MCF 10A (cell line): ENCODE data around the gene TENT4A. TPM values are rescaled to one million over a fixed set of nuclear protein-coding genes. Genes with fewer than 3 reads are reported as not detected.

Source experiments
- BruUV-seq: library from RNA; stranded (reverse); fragments of 400-500 nt; replicated peaks from 2 replicates; lab custom pipeline; 2021; lab: Mats Ljungman, UMichigan
- CTCF ChIA-PET: fragments of 300-600 bp; sonication (Branson Sonifier 250); formaldehyde crosslinking; extraction: SDS; loops from one replicate; lab custom pipeline; 2021; ENCODE audit warnings: antibody characterized with exemption, inconsistent platforms; lab: Yijun Ruan, JAX
- POLR2A ChIA-PET: fragments of 300-600, 350-650 bp; sonication (Branson Sonifier 250); formaldehyde crosslinking; extraction: SDS; loops from one replicate; lab custom pipeline; 2020; ENCODE audit warnings: antibody characterized with exemption, inconsistent platforms; lab: Yijun Ruan, JAX
- DNase-seq: peaks from one replicate; pipeline ENCODE4 v3.0.0-alpha.2; 2018; ENCODE audit not compliant: unreplicated experiment
- H3K27ac Mint-ChIP-seq: one replicate; pipeline ENCODE4 v1.8.0; 2022; ENCODE audit warnings: mild to moderate bottlenecking, low read depth, mixed read lengths; ENCODE audit not compliant: unreplicated experiment
- H3K27me3 Mint-ChIP-seq: one replicate; pipeline ENCODE4 v1.8.0; 2022; ENCODE audit warnings: mixed read lengths; ENCODE audit not compliant: insufficient read depth, unreplicated experiment
- H3K36me3 Mint-ChIP-seq: one replicate; pipeline ENCODE4 v1.8.0; 2022; ENCODE audit warnings: mild to moderate bottlenecking, moderate library complexity, mixed read lengths; ENCODE audit not compliant: insufficient read depth, unreplicated experiment
- H3K4me1 Mint-ChIP-seq: one replicate; pipeline ENCODE4 v1.8.0; 2022; ENCODE audit warnings: mixed read lengths; ENCODE audit not compliant: insufficient read depth, unreplicated experiment
- H3K4me3 Mint-ChIP-seq: one replicate; pipeline ENCODE4 v1.8.0; 2022; ENCODE audit warnings: mild to moderate bottlenecking, moderate library complexity, mixed read lengths; ENCODE audit not compliant: unreplicated experiment
- H3K9me3 Mint-ChIP-seq: one replicate; pipeline ENCODE4 v1.8.0; 2022; ENCODE audit warnings: mixed read lengths; ENCODE audit not compliant: unreplicated experiment
- intact Hi-C: fragments of 100-400 bp; cut with micrococcal nuclease; formaldehyde crosslinking; loops from 2 replicates; pipeline ENCODE4 v1.14.1; 2022
- total RNA-seq: library from RNA; stranded (reverse); gene quantifications from 2 replicates; pipeline ENCODE4 v1.2.3, GENCODE V29; 2022
- TF ChIP-seq, protein P1 (sequence below): fragments of 200-600 bp; IDR thresholded peaks from one replicate; pipeline ENCODE4 v1.8.0; 2022; ENCODE audit warnings: antibody characterized with exemption, mild to moderate bottlenecking; ENCODE audit not compliant: unreplicated experiment

The TENT4A gene
- total RNA-seq, 1 experiment from 2014 or later, result 27.6 TPM

- intact Hi-C loops, result loop anchor here (5.0 to 10.0 kb wide), 3 partner anchors 254 to 457 kb away; partner anchors contain the start of gene MED10
- TF ChIP-seq, protein P1, sequence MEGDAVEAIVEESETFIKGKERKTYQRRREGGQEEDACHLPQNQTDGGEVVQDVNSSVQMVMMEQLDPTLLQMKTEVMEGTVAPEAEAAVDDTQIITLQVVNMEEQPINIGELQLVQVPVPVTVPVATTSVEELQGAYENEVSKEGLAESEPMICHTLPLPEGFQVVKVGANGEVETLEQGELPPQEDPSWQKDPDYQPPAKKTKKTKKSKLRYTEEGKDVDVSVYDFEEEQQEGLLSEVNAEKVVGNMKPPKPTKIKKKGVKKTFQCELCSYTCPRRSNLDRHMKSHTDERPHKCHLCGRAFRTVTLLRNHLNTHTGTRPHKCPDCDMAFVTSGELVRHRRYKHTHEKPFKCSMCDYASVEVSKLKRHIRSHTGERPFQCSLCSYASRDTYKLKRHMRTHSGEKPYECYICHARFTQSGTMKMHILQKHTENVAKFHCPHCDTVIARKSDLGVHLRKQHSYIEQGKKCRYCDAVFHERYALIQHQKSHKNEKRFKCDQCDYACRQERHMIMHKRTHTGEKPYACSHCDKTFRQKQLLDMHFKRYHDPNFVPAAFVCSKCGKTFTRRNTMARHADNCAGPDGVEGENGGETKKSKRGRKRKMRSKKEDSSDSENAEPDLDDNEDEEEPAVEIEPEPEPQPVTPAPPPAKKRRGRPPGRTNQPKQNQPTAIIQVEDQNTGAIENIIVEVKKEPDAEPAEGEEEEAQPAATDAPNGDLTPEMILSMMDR, result no peak
- Mint-ChIP-seq H3K36me3 (peaks cover 78% of the 10 kb centered on the region), H3K27ac (no peak overlapping the region), H3K27me3 (no peaks in the 10 kb centered on the region), H3K4me3 (no peak overlapping the region), H3K9me3 (no peaks in the 10 kb centered on the region), H3K4me1 (no peaks in the 10 kb centered on the region)
- BruUV-seq, result no TSS peak
- no peak for DNase-seq
- ChIA-PET POLR2A (interaction anchor here (0.7 kb wide), 1 partner anchor 410 kb away, joined by 3 read pairs; no protein-coding TSS in a partner anchor), CTCF (interaction anchor here (0.5 to 1.4 kb wide), 4 partner anchors 16 to 74 kb away, joined by 3 to 4 read pairs (median 4); no protein-coding TSS in a partner anchor)
Observed at GRCh38 chr5:6749026-6749716, 35.9 kb downstream of the TENT4A start.

- Mint-ChIP-seq H3K4me1 (no peaks in the 10 kb centered on the region), H3K36me3 (peaks cover 88% of the 10 kb centered on the region), H3K4me3 (no peak overlapping the region), H3K27ac (no peak overlapping the region), H3K9me3 (no peaks in the 10 kb centered on the region), H3K27me3 (no peaks in the 10 kb centered on the region)
- no TSS peak for BruUV-seq
- TF ChIP-seq, protein P1, result no peak
- POLR2A ChIA-PET, result no interaction called here
- no peak for DNase-seq
- CTCF ChIA-PET, result interaction anchor here (0.6 to 1.4 kb wide), 3 partner anchors 15 to 120 kb away, joined by 3 to 4 read pairs (median 4); no protein-coding TSS in a partner anchor
- intact Hi-C loops, result no loop called here
Observed at GRCh38 chr5:6750142-6750840, 37.1 kb downstream of the TENT4A start.

- Mint-ChIP-seq H3K9me3 (no peaks in the 10 kb centered on the region), H3K27me3 (no peaks in the 10 kb centered on the region), H3K4me1 (no peaks in the 10 kb centered on the region), H3K4me3 (no peak overlapping the region), H3K27ac (no peak overlapping the region), H3K36me3 (peaks cover 88% of the 10 kb centered on the region)
- TF ChIP-seq, protein P1, result no peak
- ChIA-PET POLR2A (interaction anchor here (1.0 kb wide), 1 partner anchor 118 kb away, joined by 5 read pairs; the partner anchor contains the start of genes NSUN2 and SRD5A1), CTCF (interaction anchor here (0.5 to 0.7 kb wide), 5 partner anchors 28 to 1550 kb away, joined by 3 to 4 read pairs (median 3); no protein-coding TSS in a partner anchor)
- DNase-seq, result no peak
- BruUV-seq, result no TSS peak
- intact Hi-C loops, result no loop called here
Observed at GRCh38 chr5:6750951-6751685, 37.9 kb downstream of the TENT4A start.
